Ureter (tissue), 1 donor: ENCODE measurements around the gene XPNPEP3. TPM values are rescaled to one million over a fixed set of nuclear protein-coding genes. Genes with fewer than 3 reads are reported as not detected.

Experiments used
- total RNA-seq: library from RNA; stranded (reverse); gene quantifications from one replicate; pipeline ENCODE4 v1.2.4, GENCODE V29; 2023
- donor health status: DM: yes; HTN: yes; CAD: no.

XPNPEP3 gene
- total RNA-seq, 1 donor from 2014 or later: 26.8 TPM

Other genes starting within 250 kb of the XPNPEP3 start
- 64.2 TPM for gene MRTFA, start 220.4 kb upstream of the XPNPEP3 start, total RNA-seq
- not detected for gene MCHR1, start 177.7 kb upstream of the XPNPEP3 start, total RNA-seq
- gene SLC25A17, start 37.8 kb upstream of the XPNPEP3 start, total RNA-seq: 25.6 TPM
- gene ST13, start 509 bp upstream of the XPNPEP3 start, total RNA-seq: 216 TPM
- not detected for gene DNAJB7, start 5.0 kb downstream of the XPNPEP3 start, total RNA-seq
- 51.7 TPM for gene RBX1, start 94.2 kb downstream of the XPNPEP3 start, total RNA-seq
- gene EP300, start 235.4 kb downstream of the XPNPEP3 start, total RNA-seq: 119 TPM